WTC11 (cell line): ENCODE measurements around the gene FBN2. TPM values are rescaled to one million over a fixed set of nuclear protein-coding genes. Genes with fewer than 3 reads are reported as not detected.

Experiments used
- ATAC-seq: fragments of 200-7000 bp; cut with Tn5 transposase; 2 replicates; pipeline ENCODE4 v1.10.0; 2021; ENCODE audit warnings: mild to moderate bottlenecking, moderate library complexity
- CTCF ChIA-PET: fragments of 300-600 bp; sonication (Branson Sonifier 250); formaldehyde crosslinking; loops from one replicate; lab custom pipeline; 2021; ENCODE audit warnings: antibody characterized with exemption; lab: Charles Lee
- POLR2A ChIA-PET: fragments of 350-600 bp; sonication (Branson Sonifier 250); formaldehyde crosslinking; loops from one replicate; lab custom pipeline; 2021; ENCODE audit warnings: antibody characterized with exemption; lab: Charles Lee
- DNase-seq: peaks from one replicate; pipeline ENCODE4 v3.0.0; 2021; ENCODE audit warnings: low spot score
- H3K27ac Mint-ChIP-seq: 2 replicates; pipeline ENCODE4 v1.8.0; 2021; ENCODE audit warnings: mixed read lengths
- H3K27me3 Mint-ChIP-seq: 2 replicates; pipeline ENCODE4 v1.8.0; 2021; ENCODE audit warnings: low read depth, mild to moderate bottlenecking, moderate library complexity, mixed read lengths
- H3K36me3 Mint-ChIP-seq: 2 replicates; pipeline ENCODE4 v1.8.0; 2021; ENCODE audit warnings: mixed read lengths
- H3K4me1 Mint-ChIP-seq: 2 replicates; pipeline ENCODE4 v1.8.0; 2022; ENCODE audit warnings: mixed read lengths
- H3K4me3 Mint-ChIP-seq: 2 replicates; pipeline ENCODE4 v1.8.0; 2021; ENCODE audit warnings: mild to moderate bottlenecking, moderate library complexity, mixed read lengths
- H3K9me3 Mint-ChIP-seq: 2 replicates; pipeline ENCODE4 v1.8.0; 2021; ENCODE audit warnings: mixed read lengths
- CDX4 ChIP-seq: fragments of 250-450 bp; sonication (Bioruptor Pico); IDR thresholded peaks from 2 replicates; pipeline ENCODE4 v1.9.0; 2021; ENCODE audit warnings: moderate library complexity, mild to moderate bottlenecking, inconsistent platforms, borderline replicate concordance
- CREB1 ChIP-seq: sonication (generic); formaldehyde crosslinking; IDR thresholded peaks from 2 replicates; pipeline ENCODE4 v1.8.0; 2023; ENCODE audit warnings: mild to moderate bottlenecking, missing genetic modification reagents
- E2F1 ChIP-seq: sonication (generic); formaldehyde crosslinking; IDR thresholded peaks from 2 replicates; pipeline ENCODE4 v1.8.0; 2022; ENCODE audit warnings: mild to moderate bottlenecking, missing genetic modification reagents
- E2F4 ChIP-seq: sonication (generic); formaldehyde crosslinking; IDR thresholded peaks from 2 replicates; pipeline ENCODE4 v1.8.1; 2022; ENCODE audit warnings: low read depth, mild to moderate bottlenecking, moderate library complexity, missing genetic modification reagents, borderline replicate concordance
- ELF4 ChIP-seq: sonication (generic); formaldehyde crosslinking; IDR thresholded peaks from 2 replicates; pipeline ENCODE4 v1.8.1; 2022; ENCODE audit warnings: low read depth, mild to moderate bottlenecking, moderate library complexity, missing genetic modification reagents
- ESRRA ChIP-seq: sonication (generic); formaldehyde crosslinking; IDR thresholded peaks from 2 replicates; pipeline ENCODE4 v1.8.1; 2022; ENCODE audit warnings: mild to moderate bottlenecking, missing genetic modification reagents, borderline replicate concordance
- FOXP1 ChIP-seq: sonication (generic); formaldehyde crosslinking; IDR thresholded peaks from 2 replicates; pipeline ENCODE4 v1.8.0; 2022; ENCODE audit warnings: missing genetic modification reagents, mild to moderate bottlenecking, moderate library complexity, borderline replicate concordance
- FOXP4 ChIP-seq: sonication (generic); formaldehyde crosslinking; IDR thresholded peaks from 2 replicates; pipeline ENCODE4 v1.8.0; 2022; ENCODE audit warnings: mild to moderate bottlenecking, missing genetic modification reagents
- HMGXB4 ChIP-seq: sonication (generic); formaldehyde crosslinking; IDR thresholded peaks from 2 replicates; pipeline ENCODE4 v1.8.1; 2023; ENCODE audit warnings: mild to moderate bottlenecking, moderate library complexity, missing genetic modification reagents
- JAZF1 ChIP-seq: fragments of 250-450 bp; sonication (Bioruptor Pico); IDR thresholded peaks from 2 replicates; pipeline ENCODE4 v1.9.0; 2021; ENCODE audit warnings: moderate library complexity, mild to moderate bottlenecking, inconsistent platforms
- KAT7 ChIP-seq: sonication (generic); formaldehyde crosslinking; IDR thresholded peaks from 2 replicates; pipeline ENCODE4 v1.8.1; 2023; ENCODE audit warnings: missing genetic modification reagents, mild to moderate bottlenecking, borderline replicate concordance
- MAX ChIP-seq: sonication (generic); formaldehyde crosslinking; IDR thresholded peaks from 2 replicates; pipeline ENCODE4 v1.8.0; 2022; ENCODE audit warnings: mild to moderate bottlenecking, missing genetic modification reagents
- MLX ChIP-seq: sonication (generic); formaldehyde crosslinking; IDR thresholded peaks from 2 replicates; pipeline ENCODE4 v1.8.1; 2023; ENCODE audit warnings: mild to moderate bottlenecking, missing genetic modification reagents, moderate library complexity
- MXD4 ChIP-seq: fragments of 250-450 bp; sonication (Bioruptor Pico); IDR thresholded peaks from 2 replicates; pipeline ENCODE4 v1.8.0; 2021; ENCODE audit warnings: mild to moderate bottlenecking, moderate library complexity, borderline replicate concordance
- MYBL2 ChIP-seq: sonication (generic); formaldehyde crosslinking; IDR thresholded peaks from 2 replicates; pipeline ENCODE4 v1.8.1; 2023; ENCODE audit warnings: mild to moderate bottlenecking, moderate library complexity, missing genetic modification reagents
- NR2C2 ChIP-seq: sonication (generic); formaldehyde crosslinking; IDR thresholded peaks from 2 replicates; pipeline ENCODE4 v1.8.0; 2022; ENCODE audit warnings: mild to moderate bottlenecking, missing genetic modification reagents
- RORB ChIP-seq: fragments of 250-450 bp; sonication (Bioruptor Pico); IDR thresholded peaks from 2 replicates; pipeline ENCODE4 v1.9.0; 2021; ENCODE audit warnings: mild to moderate bottlenecking
- SMAD4 ChIP-seq: sonication (generic); formaldehyde crosslinking; IDR thresholded peaks from 2 replicates; pipeline ENCODE4 v1.8.0; 2022; ENCODE audit warnings: mild to moderate bottlenecking, missing genetic modification reagents
- SOX15 ChIP-seq: fragments of 250-450 bp; sonication (Bioruptor Pico); IDR thresholded peaks from 2 replicates; pipeline ENCODE4 v1.9.0; 2021; ENCODE audit warnings: mild to moderate bottlenecking
- STAT6 ChIP-seq: sonication (generic); formaldehyde crosslinking; conservative IDR thresholded peaks from 2 replicates; pipeline ENCODE4 v1.8.1; 2023; ENCODE audit warnings: mild to moderate bottlenecking, low read depth, missing genetic modification reagents, moderate library complexity
- TEAD1 ChIP-seq: sonication (generic); formaldehyde crosslinking; IDR thresholded peaks from 2 replicates; pipeline ENCODE4 v1.8.0; 2022; ENCODE audit warnings: mild to moderate bottlenecking, missing genetic modification reagents
- USF1 ChIP-seq: sonication (generic); formaldehyde crosslinking; IDR thresholded peaks from 2 replicates; pipeline ENCODE4 v1.8.0; 2022; ENCODE audit warnings: mild to moderate bottlenecking, missing genetic modification reagents
- ZBTB21 ChIP-seq: sonication (generic); formaldehyde crosslinking; IDR thresholded peaks from 2 replicates; pipeline ENCODE4 v1.8.1; 2023; ENCODE audit warnings: mild to moderate bottlenecking, missing genetic modification reagents, borderline replicate concordance
- ZNF121 ChIP-seq: sonication (generic); formaldehyde crosslinking; IDR thresholded peaks from 2 replicates; pipeline ENCODE4 v1.8.0; 2023; ENCODE audit warnings: missing genetic modification reagents
- total RNA-seq: library from RNA; stranded (reverse); gene quantifications from 3 replicates; pipeline ENCODE4 v1.2.3, GENCODE V29; 2021

FBN2 gene
- total RNA-seq, 1 experiment from 2014 or later: 56.7 TPM

GRCh38 chr5:128491291-128491690 lies 46.8 kb downstream of the FBN2 start:
- POLR2A ChIA-PET: interaction anchor here (0.6 kb wide), 1 partner anchor 58 kb away, joined by 3 read pairs; no protein-coding TSS in a partner anchor
- peaks cover 27% of the 10 kb centered on the region for H3K4me1 Mint-ChIP-seq
- TF ChIP-seq ELF4 (CRISPR knock-in tag) (no peak), MAX (CRISPR knock-in tag) (no peak), E2F1 (CRISPR knock-in tag) (no peak), SOX15 (CRISPR knock-in tag) (no peak), SMAD4 (no peak), MXD4 (no peak), RORB (CRISPR knock-in tag) (no peak), FOXP4 (CRISPR knock-in tag) (no peak), MLX (CRISPR knock-in tag) (no peak), CDX4 (CRISPR knock-in tag) (no peak), ZBTB21 (CRISPR knock-in tag) (no peak), E2F4 (CRISPR knock-in tag) (no peak), ZNF121 (CRISPR knock-in tag) (no peak), FOXP1 (CRISPR knock-in tag) (no peak), NR2C2 (CRISPR knock-in tag) (no peak)
- peak; percentile 30; the same call in 1 of the 2 replicates for ATAC-seq
- no peaks in the 10 kb centered on the region; the same call in 1 of the 2 replicates for H3K36me3 Mint-ChIP-seq
- H3K4me3 Mint-ChIP-seq: no peak overlapping the region
- H3K27ac Mint-ChIP-seq: no peak overlapping the region
- CTCF ChIA-PET: interaction anchor here (1.4 kb wide), 1 partner anchor 183 kb away, joined by 3 read pairs; no protein-coding TSS in a partner anchor
- no peaks in the 10 kb centered on the region for H3K27me3 Mint-ChIP-seq
- DNase-seq: no peak
- peaks cover 5% of the 10 kb centered on the region for H3K9me3 Mint-ChIP-seq

GRCh38 chr5:128490761-128491160 lies 47.3 kb downstream of the FBN2 start:
- no peaks in the 10 kb centered on the region; the same call in 1 of the 2 replicates for H3K36me3 Mint-ChIP-seq

More at GRCh38 chr5:128490761-128491160, 47.3 kb downstream of the FBN2 start:
- no peak overlapping the region for H3K4me3 Mint-ChIP-seq
- DNase-seq (no peak), ATAC-seq (no peak)
- no peak for TF ChIP-seq KAT7
- no peak for TF ChIP-seq STAT6 (CRISPR knock-in tag)
- TF ChIP-seq USF1 (CRISPR knock-in tag): no peak
- TF ChIP-seq CREB1: no peak
- no peak for TF ChIP-seq FOXP1 (CRISPR knock-in tag)
- TF ChIP-seq HMGXB4 (CRISPR knock-in tag): no peak
- no peak for TF ChIP-seq TEAD1
- TF ChIP-seq JAZF1 (CRISPR knock-in tag): no peak
- TF ChIP-seq MYBL2 (CRISPR knock-in tag): no peak
- no peak for TF ChIP-seq ESRRA
- peaks cover 27% of the 10 kb centered on the region for H3K4me1 Mint-ChIP-seq
- ChIA-PET POLR2A (interaction anchor here (0.6 kb wide), 1 partner anchor 59 kb away, joined by 3 read pairs; no protein-coding TSS in a partner anchor), CTCF (interaction anchor here (1.4 kb wide), 1 partner anchor 184 kb away, joined by 3 read pairs; no protein-coding TSS in a partner anchor)
- H3K9me3 Mint-ChIP-seq: peaks cover 5% of the 10 kb centered on the region
- H3K27me3 Mint-ChIP-seq: no peaks in the 10 kb centered on the region
- no peak overlapping the region for H3K27ac Mint-ChIP-seq
